Astrocyte (in vitro differentiated cells and primary cell): ENCODE data around the gene CNOT3. TPM values are rescaled to one million over a fixed set of nuclear protein-coding genes. Genes with fewer than 3 reads are reported as not detected.

Experiments
- DNase-seq: peaks from one replicate; pipeline ENCODE4 v3.0.0-alpha.2; 2010; ENCODE audit warnings: low read depth
- FAIRE-seq: peaks from 2 replicates; lab custom pipeline; 2011; peaks lifted over from hg19 to GRCh38; lab: Jason Lieb, UNC
- H2AFZ ChIP-seq: 2 replicates; pipeline ENCODE4 v1.6.0; 2012; ENCODE audit warnings: low read depth, low read length, inconsistent platforms
- H3K27ac ChIP-seq: 2 replicates; pipeline ENCODE4 v1.5.1; 2011; ENCODE audit warnings: low read depth, low read length, inconsistent platforms
- H3K27me3 ChIP-seq: 2 replicates; pipeline ENCODE4 v1.6.0; 2011; ENCODE audit warnings: low read length, inconsistent platforms; ENCODE audit not compliant: insufficient read depth
- H3K36me3 ChIP-seq: 2 replicates; pipeline ENCODE4 v1.5.1; 2011; ENCODE audit warnings: low read length, inconsistent platforms; ENCODE audit not compliant: insufficient read depth
- H3K4me1 ChIP-seq: 2 replicates; pipeline ENCODE4 v1.5.1; 2011; ENCODE audit warnings: low read length, inconsistent platforms; ENCODE audit not compliant: insufficient read depth
- H3K4me2 ChIP-seq: 2 replicates; pipeline ENCODE4 v1.6.0; 2012; ENCODE audit warnings: low read length, inconsistent platforms
- H3K4me3 ChIP-seq: 2 replicates; pipeline ENCODE4 v1.5.1; 2011; ENCODE audit warnings: low read depth, mild to moderate bottlenecking, low read length, inconsistent platforms; ENCODE audit not compliant: insufficient read depth
- H3K79me2 ChIP-seq: 2 replicates; pipeline ENCODE4 v1.6.0; 2012; ENCODE audit warnings: mild to moderate bottlenecking, low read length, inconsistent platforms; ENCODE audit not compliant: insufficient read depth
- H3K9ac ChIP-seq: 2 replicates; pipeline ENCODE4 v1.6.0; 2012; ENCODE audit warnings: mild to moderate bottlenecking, low read length, inconsistent platforms
- H3K9me3 ChIP-seq: 2 replicates; pipeline ENCODE4 v1.5.1; 2012; ENCODE audit warnings: low read depth, mild to moderate bottlenecking, low read length, inconsistent platforms; ENCODE audit not compliant: insufficient read depth
- H4K20me1 ChIP-seq: 2 replicates; pipeline ENCODE4 v1.6.0; 2012; ENCODE audit warnings: low read length, inconsistent platforms; ENCODE audit not compliant: insufficient read depth
- H3K27ac Mint-ChIP-seq: one replicate; pipeline ENCODE4 v1.8.0; 2021; ENCODE audit warnings: mild to moderate bottlenecking, mixed read lengths; ENCODE audit not compliant: unreplicated experiment
- H3K27me3 Mint-ChIP-seq: one replicate; pipeline ENCODE4 v1.8.0; 2021; ENCODE audit warnings: low read depth, mixed read lengths; ENCODE audit not compliant: unreplicated experiment
- H3K36me3 Mint-ChIP-seq: one replicate; pipeline ENCODE4 v1.8.0; 2021; ENCODE audit warnings: low read depth, mixed read lengths; ENCODE audit not compliant: unreplicated experiment
- H3K4me1 Mint-ChIP-seq: one replicate; pipeline ENCODE4 v1.8.0; 2021; ENCODE audit warnings: low read depth, mixed read lengths; ENCODE audit not compliant: unreplicated experiment
- H3K4me3 Mint-ChIP-seq: one replicate; pipeline ENCODE4 v1.8.0; 2021; ENCODE audit warnings: mild to moderate bottlenecking, moderate library complexity, mixed read lengths; ENCODE audit not compliant: unreplicated experiment
- H3K9me3 Mint-ChIP-seq: one replicate; pipeline ENCODE4 v1.8.0; 2021; ENCODE audit warnings: mild to moderate bottlenecking, mixed read lengths; ENCODE audit not compliant: unreplicated experiment
- EZH2 ChIP-seq: IDR thresholded peaks from 2 replicates; pipeline ENCODE4 v1.6.1; 2012; ENCODE audit warnings: mild to moderate bottlenecking, low read length, inconsistent platforms; ENCODE audit not compliant: insufficient read depth
- total RNA-seq: library from RNA; stranded (reverse); gene quantifications from 2 replicates; pipeline ENCODE4 v1.2.1, GENCODE V29; 2021
- TF ChIP-seq, protein P1 (sequence below): IDR thresholded peaks from 2 replicates; pipeline ENCODE4 v1.5.1; 2011; ENCODE audit warnings: low read depth, mild to moderate bottlenecking, inconsistent platforms, low read length, moderate library complexity; ENCODE audit not compliant: insufficient read depth

Gene CNOT3
- total RNA-seq, 1 donor from 2014 or later: 39.2 TPM

DNA sequence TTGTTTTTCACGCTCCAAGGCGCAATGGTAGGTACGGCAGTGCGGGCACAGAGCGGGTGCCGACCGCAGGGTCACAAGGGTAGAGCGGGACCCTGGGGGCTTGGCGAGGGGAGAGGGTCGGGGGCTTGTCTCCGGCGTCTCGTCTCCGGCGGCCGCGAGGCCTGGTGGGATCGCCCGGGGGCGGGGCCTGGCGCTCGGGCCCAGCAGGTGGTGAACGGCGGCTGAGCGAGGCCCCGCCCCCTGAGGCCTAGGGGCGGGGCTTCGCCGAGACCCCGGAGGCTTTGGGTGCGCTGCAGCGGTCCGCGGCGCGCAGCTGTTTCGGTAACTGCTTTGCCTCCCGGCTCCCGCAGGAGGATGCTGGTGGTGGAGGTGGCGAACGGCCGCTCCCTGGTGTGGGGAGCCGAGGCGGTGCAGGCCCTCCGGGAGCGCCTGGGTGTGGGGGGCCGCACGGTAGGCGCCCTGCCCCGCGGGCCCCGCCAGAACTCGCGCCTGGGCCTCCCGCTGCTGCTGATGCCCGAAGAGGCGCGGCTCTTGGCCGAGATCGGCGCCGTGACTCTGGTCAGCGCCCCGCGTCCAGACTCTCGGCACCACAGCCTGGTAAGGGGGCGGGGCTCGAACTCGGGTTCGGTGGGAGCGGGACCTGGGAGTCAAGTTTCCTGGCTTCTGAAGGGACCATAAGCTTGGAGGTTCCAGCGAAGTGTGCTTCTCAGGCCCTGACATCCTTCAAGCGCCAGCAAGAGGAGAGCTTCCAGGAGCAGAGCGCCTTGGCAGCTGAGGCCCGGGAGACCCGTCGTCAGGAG, 53.6 kb downstream of the CNOT3 start, which contains the start of gene TSEN34:
TSS of gene TSEN34 (plus strand) at position 298 of the 800 bp plus-strand sequence. CDS start at position 355, 57 bp downstream.
- DNase-seq (peak; percentile 27), FAIRE-seq (no peak)
- peaks cover 15% of the 10 kb centered on the region for H3K4me1 ChIP-seq
- H3K9me3 ChIP-seq: no peaks in the 10 kb centered on the region
- peak within 1 kb of the TSS; percentile 93 for H2AFZ ChIP-seq
- TF ChIP-seq, protein P1, sequence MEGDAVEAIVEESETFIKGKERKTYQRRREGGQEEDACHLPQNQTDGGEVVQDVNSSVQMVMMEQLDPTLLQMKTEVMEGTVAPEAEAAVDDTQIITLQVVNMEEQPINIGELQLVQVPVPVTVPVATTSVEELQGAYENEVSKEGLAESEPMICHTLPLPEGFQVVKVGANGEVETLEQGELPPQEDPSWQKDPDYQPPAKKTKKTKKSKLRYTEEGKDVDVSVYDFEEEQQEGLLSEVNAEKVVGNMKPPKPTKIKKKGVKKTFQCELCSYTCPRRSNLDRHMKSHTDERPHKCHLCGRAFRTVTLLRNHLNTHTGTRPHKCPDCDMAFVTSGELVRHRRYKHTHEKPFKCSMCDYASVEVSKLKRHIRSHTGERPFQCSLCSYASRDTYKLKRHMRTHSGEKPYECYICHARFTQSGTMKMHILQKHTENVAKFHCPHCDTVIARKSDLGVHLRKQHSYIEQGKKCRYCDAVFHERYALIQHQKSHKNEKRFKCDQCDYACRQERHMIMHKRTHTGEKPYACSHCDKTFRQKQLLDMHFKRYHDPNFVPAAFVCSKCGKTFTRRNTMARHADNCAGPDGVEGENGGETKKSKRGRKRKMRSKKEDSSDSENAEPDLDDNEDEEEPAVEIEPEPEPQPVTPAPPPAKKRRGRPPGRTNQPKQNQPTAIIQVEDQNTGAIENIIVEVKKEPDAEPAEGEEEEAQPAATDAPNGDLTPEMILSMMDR: no peak
- TF ChIP-seq EZH2: no peak
- peak within 1 kb of the TSS; percentile 96 for H3K9ac ChIP-seq
- peaks cover 8% of the 10 kb centered on the region for H3K36me3 Mint-ChIP-seq
- no peaks in the 10 kb centered on the region for H3K27me3 ChIP-seq
- peak within 1 kb of the TSS; percentile 97 for H3K4me2 ChIP-seq
- H3K27ac ChIP-seq: peak within 1 kb of the TSS; percentile 99
- H3K9me3 Mint-ChIP-seq: no peaks in the 10 kb centered on the region
- H3K27ac Mint-ChIP-seq: peak within 1 kb of the TSS; percentile 96
- H3K4me3 Mint-ChIP-seq: peak within 1 kb of the TSS; percentile 95
- H3K4me1 Mint-ChIP-seq: peaks cover 7% of the 10 kb centered on the region
- H3K4me3 ChIP-seq: peak within 1 kb of the TSS; percentile 82
- no peaks in the 10 kb centered on the region for H3K27me3 Mint-ChIP-seq
- peaks cover 35% of the 10 kb centered on the region for H4K20me1 ChIP-seq
- H3K36me3 ChIP-seq: peaks cover 3% of the 10 kb centered on the region
- H3K79me2 ChIP-seq: peaks cover 46% of the 10 kb centered on the region

- peak overlapping the region; percentile 99 for H3K27ac ChIP-seq
- H3K9me3 ChIP-seq: no peaks in the 10 kb centered on the region
- H3K36me3 Mint-ChIP-seq: peaks cover 8% of the 10 kb centered on the region
- H3K27me3 ChIP-seq: no peaks in the 10 kb centered on the region
- H3K4me3 ChIP-seq: peak overlapping the region; percentile 82
- H3K4me1 ChIP-seq: peaks cover 15% of the 10 kb centered on the region
- H3K9me3 Mint-ChIP-seq: no peaks in the 10 kb centered on the region
- FAIRE-seq (no peak), DNase-seq (no peak)
- H3K27me3 Mint-ChIP-seq: no peaks in the 10 kb centered on the region
- TF ChIP-seq, protein P1: no peak
- no peak for TF ChIP-seq EZH2
- H3K4me3 Mint-ChIP-seq: peak overlapping the region; percentile 93
- H3K27ac Mint-ChIP-seq: peak overlapping the region; percentile 84
- peaks cover 3% of the 10 kb centered on the region for H3K36me3 ChIP-seq
- peaks cover 7% of the 10 kb centered on the region for H3K4me1 Mint-ChIP-seq
- H3K4me2 ChIP-seq: peak overlapping the region; percentile 97
- peak overlapping the region; percentile 93 for H2AFZ ChIP-seq
- H4K20me1 ChIP-seq: peaks cover 28% of the 10 kb centered on the region
- peak overlapping the region; percentile 96 for H3K9ac ChIP-seq
- H3K79me2 ChIP-seq: peaks cover 42% of the 10 kb centered on the region
Observed at GRCh38 chr19:54191811-54192453, 54.4 kb downstream of the CNOT3 start.
